ENCODE measurements around the gene IL15RA. TPM values are rescaled to one million over a fixed set of nuclear protein-coding genes. Genes with fewer than 3 reads are reported as not detected.

IL15RA gene
- total and polyA plus RNA-seq, 3 experiments from 2014 or later = 19.8 to 33.5 (median 30.1) TPM

DNA sequence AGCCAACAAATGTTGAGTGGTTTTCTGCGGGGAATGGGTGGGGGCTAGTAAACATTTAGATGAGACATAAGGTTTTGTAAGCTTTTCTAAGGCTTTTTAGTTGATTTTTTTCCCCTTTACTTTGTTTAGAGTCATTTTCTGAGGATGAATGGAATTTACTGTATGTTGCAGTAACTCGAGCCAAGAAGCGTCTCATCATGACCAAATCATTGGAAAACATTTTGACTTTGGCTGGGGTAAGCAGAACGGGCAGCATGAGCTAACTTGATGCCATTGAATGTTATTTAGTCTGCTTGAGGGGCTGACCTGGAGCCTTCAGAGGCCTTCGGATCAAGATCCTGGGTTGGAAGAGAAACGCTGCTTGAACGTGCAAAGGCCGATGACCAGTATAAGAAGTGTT, 50.0 kb downstream of the IL15RA start:
- Histone ChIP-seq H3K27me3 (ENCODE audit: insufficient read depth, low read length, poor library complexity, severe bottlenecking) (no peaks in the 10 kb centered on the region), H3K36me3 (ENCODE audit: insufficient read depth, low read length) (peaks cover 49% of the 10 kb centered on the region), H3K9me3 (ENCODE audit: low read length) (no peaks in the 10 kb centered on the region), H3K27ac (ENCODE audit: low read depth, low read length) (no peak overlapping the region), H3K4me3 (ENCODE audit: low read length) (no peak overlapping the region), H3K4me1 (ENCODE audit: insufficient read depth, low read length) (no peaks in the 10 kb centered on the region)
- ChIA-PET CTCF (no interaction called here), POLR2A (no interaction called here)
- no peaks in the 10 kb centered on the region for H3K4me1 Mint-ChIP-seq
- H3K27me3 Mint-ChIP-seq = no peaks in the 10 kb centered on the region
- H3K36me3 Mint-ChIP-seq = peaks cover 12 to 96% (median 37%) of the 10 kb centered on the region in 3 donors
- no peak overlapping the region for H3K4me3 Mint-ChIP-seq
- no peaks in the 10 kb centered on the region for H3K9me3 Mint-ChIP-seq
- no peak for DNase-seq
- H3K27ac Mint-ChIP-seq = peak overlapping the region in 1 of 8 donors; percentile 40

DNA sequence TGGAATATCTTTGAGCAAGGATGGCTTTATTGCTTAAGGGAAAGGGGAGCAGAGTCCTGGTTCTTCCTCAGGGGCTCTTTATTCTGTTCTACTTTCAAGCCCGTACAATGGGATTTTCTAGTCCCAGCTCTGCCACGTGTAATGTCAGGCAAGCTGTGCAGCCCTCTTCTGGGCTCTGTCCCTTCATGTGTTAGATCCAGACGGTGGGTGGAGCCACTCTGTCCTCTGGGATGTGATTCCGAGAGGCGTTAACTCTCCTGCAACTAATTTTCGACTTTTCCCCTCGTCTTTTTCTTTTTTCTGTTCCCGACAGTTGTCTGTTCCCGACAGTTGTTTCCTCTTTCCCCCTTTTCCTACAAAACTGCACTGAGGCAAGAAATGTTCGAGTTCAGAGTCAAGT, 52.5 kb downstream of the IL15RA start:
- no peaks in the 10 kb centered on the region for H3K9me3 Mint-ChIP-seq
- no peak overlapping the region for H3K4me3 Mint-ChIP-seq
- Histone ChIP-seq H3K27me3 (ENCODE audit: insufficient read depth, low read length, poor library complexity, severe bottlenecking) (no peaks in the 10 kb centered on the region), H3K4me1 (ENCODE audit: insufficient read depth, low read length) (no peaks in the 10 kb centered on the region), H3K4me3 (ENCODE audit: low read length) (no peak overlapping the region), H3K9me3 (ENCODE audit: low read length) (no peaks in the 10 kb centered on the region), H3K36me3 (ENCODE audit: insufficient read depth, low read length) (peaks cover 66% of the 10 kb centered on the region), H3K27ac (ENCODE audit: low read depth, low read length) (no peak overlapping the region)
- DNase-seq = no peak
- CTCF ChIA-PET = no interaction called here
- H3K27ac Mint-ChIP-seq = no peak overlapping the region
- H3K4me1 Mint-ChIP-seq = no peaks in the 10 kb centered on the region
- H3K36me3 Mint-ChIP-seq = peaks cover 15 to 97% (median 40%) of the 10 kb centered on the region in 3 donors
- POLR2A ChIA-PET = no interaction called here
- no peaks in the 10 kb centered on the region for H3K27me3 Mint-ChIP-seq

DNA sequence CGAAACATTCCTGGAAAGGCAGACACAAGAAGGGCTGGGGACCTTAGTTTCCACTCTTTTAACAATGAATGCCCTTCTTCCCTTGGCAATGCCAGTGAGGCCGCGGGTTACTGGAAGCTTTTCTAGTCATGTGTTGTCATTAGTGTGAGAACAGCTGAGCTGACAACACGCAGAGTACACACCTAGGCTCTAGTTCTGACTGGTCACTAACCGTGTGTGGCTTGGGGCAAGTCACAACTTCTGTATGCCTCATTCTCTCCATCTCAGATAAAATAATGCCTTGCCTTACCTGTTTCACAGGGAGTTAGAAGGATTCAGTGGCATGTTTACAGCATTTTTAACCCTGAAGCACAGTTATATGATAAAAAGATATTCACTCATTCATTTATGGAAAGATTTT, 55.6 kb downstream of the IL15RA start:
- H3K27ac Mint-ChIP-seq = peak overlapping the region in 1 of 8 donors; percentile 59
- H3K9me3 Mint-ChIP-seq = no peaks in the 10 kb centered on the region
- POLR2A ChIA-PET = no interaction called here
- peaks cover 8 to 97% (median 32%) of the 10 kb centered on the region in 3 donors for H3K36me3 Mint-ChIP-seq
- no peak for DNase-seq
- H3K36me3 ChIP-seq (ENCODE audit: insufficient read depth, low read length) = peaks cover 80% of the 10 kb centered on the region
- H3K9me3 ChIP-seq (ENCODE audit: low read length) = no peaks in the 10 kb centered on the region
- no peak overlapping the region for H3K4me3 ChIP-seq (ENCODE audit: low read length)
- H3K27me3 Mint-ChIP-seq = no peaks in the 10 kb centered on the region
- H3K4me3 Mint-ChIP-seq = no peak overlapping the region
- CTCF ChIA-PET = no interaction called here
- no peak overlapping the region for H3K27ac ChIP-seq (ENCODE audit: low read depth, low read length)
- H3K4me1 Mint-ChIP-seq = no peaks in the 10 kb centered on the region
- no peaks in the 10 kb centered on the region for H3K27me3 ChIP-seq (ENCODE audit: insufficient read depth, low read length, poor library complexity, severe bottlenecking)
- no peaks in the 10 kb centered on the region for H3K4me1 ChIP-seq (ENCODE audit: insufficient read depth, low read length)

DNA sequence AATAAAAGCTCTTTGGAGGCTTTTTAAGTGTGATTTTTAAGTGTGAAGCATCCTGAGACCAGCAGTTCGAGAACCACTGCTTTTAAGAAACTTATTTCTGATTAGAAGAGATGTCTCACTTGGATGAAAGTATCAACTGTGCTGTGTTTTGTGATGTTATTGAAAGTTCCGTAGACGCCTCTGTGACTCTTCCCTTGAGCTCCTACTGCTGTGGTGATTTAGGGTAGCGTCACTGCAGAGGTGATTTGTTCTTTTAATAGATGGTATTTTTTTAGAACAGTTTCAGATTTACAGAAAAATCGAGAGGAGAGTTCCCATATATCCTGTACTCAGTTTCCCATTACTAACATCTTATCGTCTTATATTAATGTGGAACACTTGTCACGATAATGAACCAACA, 57.8 kb downstream of the IL15RA start:
- CTCF ChIA-PET = no interaction called here
- Mint-ChIP-seq H3K9me3 (no peaks in the 10 kb centered on the region), H3K27ac (no peak overlapping the region), H3K36me3 (peaks cover 3 to 97% (median 38%) of the 10 kb centered on the region in 3 donors), H3K27me3 (no peaks in the 10 kb centered on the region), H3K4me1 (no peaks in the 10 kb centered on the region), H3K4me3 (no peak overlapping the region)
- no peak overlapping the region for H3K4me3 ChIP-seq (ENCODE audit: low read length)
- H3K9me3 ChIP-seq (ENCODE audit: low read length) = no peaks in the 10 kb centered on the region
- H3K4me1 ChIP-seq (ENCODE audit: insufficient read depth, low read length) = no peaks in the 10 kb centered on the region
- DNase-seq = no peak
- H3K27ac ChIP-seq (ENCODE audit: low read depth, low read length) = no peak overlapping the region
- POLR2A ChIA-PET = no interaction called here
- H3K36me3 ChIP-seq (ENCODE audit: insufficient read depth, low read length) = peaks cover 86% of the 10 kb centered on the region
- no peaks in the 10 kb centered on the region for H3K27me3 ChIP-seq (ENCODE audit: insufficient read depth, low read length, poor library complexity, severe bottlenecking)

DNA sequence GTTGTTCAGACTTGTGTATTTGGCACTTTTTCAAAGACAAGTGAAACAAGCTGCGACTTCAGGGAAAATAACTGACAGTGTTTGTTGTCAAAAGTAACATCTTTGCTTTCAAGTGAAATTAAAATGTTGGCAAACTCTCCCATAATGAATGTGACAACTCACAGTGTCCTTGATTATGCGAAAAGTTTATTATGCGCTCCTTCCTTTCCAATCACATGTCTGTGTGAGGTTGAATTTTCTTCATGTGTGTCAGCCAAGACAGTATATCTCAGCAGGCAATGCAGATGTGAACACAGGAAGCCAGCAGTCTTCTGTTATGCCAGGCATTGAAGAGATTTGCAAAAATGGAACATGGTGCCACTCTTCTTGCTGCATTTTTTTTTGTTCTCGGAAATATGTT, 58.6 kb downstream of the IL15RA start:
- H3K4me1 ChIP-seq (ENCODE audit: insufficient read depth, low read length) = no peaks in the 10 kb centered on the region
- Mint-ChIP-seq H3K4me1 (no peaks in the 10 kb centered on the region), H3K4me3 (no peak overlapping the region), H3K27ac (peak overlapping the region in 1 of 8 donors; percentile 11), H3K36me3 (peaks cover 3 to 97% (median 34%) of the 10 kb centered on the region in 3 donors), H3K27me3 (no peaks in the 10 kb centered on the region), H3K9me3 (no peaks in the 10 kb centered on the region)
- peaks cover 86% of the 10 kb centered on the region for H3K36me3 ChIP-seq (ENCODE audit: insufficient read depth, low read length)
- H3K9me3 ChIP-seq (ENCODE audit: low read length) = no peaks in the 10 kb centered on the region
- DNase-seq = no peak
- no peaks in the 10 kb centered on the region for H3K27me3 ChIP-seq (ENCODE audit: insufficient read depth, low read length, poor library complexity, severe bottlenecking)
- ChIA-PET POLR2A (no interaction called here), CTCF (no interaction called here)
- no peak overlapping the region for H3K27ac ChIP-seq (ENCODE audit: low read depth, low read length)
- H3K4me3 ChIP-seq (ENCODE audit: low read length) = no peak overlapping the region

DNA sequence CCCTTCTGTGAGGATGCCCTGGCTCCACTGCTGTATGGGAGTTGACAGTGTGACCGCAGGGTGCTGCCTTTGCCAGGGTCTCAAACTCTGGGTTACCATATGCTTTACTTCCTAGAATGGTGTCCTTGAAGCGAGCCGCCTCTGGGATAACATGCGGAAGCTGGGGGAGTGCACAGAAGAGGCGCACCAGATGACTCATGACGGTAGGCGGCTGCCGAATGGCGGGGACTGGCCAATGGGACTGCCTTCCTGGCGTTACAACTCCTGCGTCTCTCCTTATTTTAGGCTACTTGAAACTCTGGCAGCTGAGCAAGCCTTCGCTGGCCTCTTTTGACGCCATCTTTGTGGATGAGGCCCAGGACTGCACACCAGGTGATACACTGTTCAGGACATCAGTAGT, 60.0 kb downstream of the IL15RA start:
- H3K9me3 Mint-ChIP-seq = no peaks in the 10 kb centered on the region
- Histone ChIP-seq H3K27ac (ENCODE audit: low read depth, low read length) (no peak overlapping the region), H3K36me3 (ENCODE audit: insufficient read depth, low read length) (peaks cover 80% of the 10 kb centered on the region), H3K4me3 (ENCODE audit: low read length) (no peak overlapping the region), H3K4me1 (ENCODE audit: insufficient read depth, low read length) (no peaks in the 10 kb centered on the region), H3K27me3 (ENCODE audit: insufficient read depth, low read length, poor library complexity, severe bottlenecking) (no peaks in the 10 kb centered on the region), H3K9me3 (ENCODE audit: low read length) (no peaks in the 10 kb centered on the region)
- no peaks in the 10 kb centered on the region for H3K27me3 Mint-ChIP-seq
- no peaks in the 10 kb centered on the region for H3K4me1 Mint-ChIP-seq
- peak overlapping the region in 1 of 8 donors; percentile 9 for H3K27ac Mint-ChIP-seq
- H3K36me3 Mint-ChIP-seq = peaks cover 3 to 97% (median 35%) of the 10 kb centered on the region in 3 donors
- no peak overlapping the region for H3K4me3 Mint-ChIP-seq
- no peak for DNase-seq
- CTCF ChIA-PET = no interaction called here
- POLR2A ChIA-PET = no interaction called here

DNA sequence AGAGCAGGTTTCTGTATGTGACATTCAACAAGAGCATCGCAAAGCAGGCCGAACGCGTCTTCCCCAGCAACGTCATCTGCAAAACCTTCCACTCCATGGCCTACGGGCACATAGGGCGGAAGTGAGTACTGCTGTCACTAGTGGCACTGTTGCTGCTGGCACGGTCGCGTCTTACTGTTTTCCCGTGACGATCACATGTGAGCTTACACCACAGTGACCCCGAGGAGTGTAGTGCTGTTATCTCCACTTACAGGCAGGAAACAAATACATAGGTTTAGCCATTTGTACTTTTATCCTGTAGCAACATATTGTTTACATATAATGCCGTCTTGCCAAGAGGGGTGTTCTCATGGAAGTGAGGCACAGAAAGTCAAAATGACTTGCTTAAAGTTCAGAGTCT, 61.9 kb downstream of the IL15RA start:
- H3K4me3 Mint-ChIP-seq = no peak overlapping the region
- no peak for DNase-seq
- POLR2A ChIA-PET = no interaction called here
- Histone ChIP-seq H3K4me1 (ENCODE audit: insufficient read depth, low read length) (no peaks in the 10 kb centered on the region), H3K27ac (ENCODE audit: low read depth, low read length) (no peak overlapping the region), H3K27me3 (ENCODE audit: insufficient read depth, low read length, poor library complexity, severe bottlenecking) (no peaks in the 10 kb centered on the region), H3K9me3 (ENCODE audit: low read length) (no peaks in the 10 kb centered on the region), H3K4me3 (ENCODE audit: low read length) (no peak overlapping the region), H3K36me3 (ENCODE audit: insufficient read depth, low read length) (peaks cover 78% of the 10 kb centered on the region)
- no peaks in the 10 kb centered on the region for H3K9me3 Mint-ChIP-seq
- H3K27me3 Mint-ChIP-seq = no peaks in the 10 kb centered on the region
- CTCF ChIA-PET = no interaction called here
- peaks cover 0 to 2% (median 0%) of the 10 kb centered on the region in 3 donors for H3K4me1 Mint-ChIP-seq
- H3K27ac Mint-ChIP-seq = no peak overlapping the region
- peaks cover 0 to 93% (median 33%) of the 10 kb centered on the region in 3 donors for H3K36me3 Mint-ChIP-seq

DNA sequence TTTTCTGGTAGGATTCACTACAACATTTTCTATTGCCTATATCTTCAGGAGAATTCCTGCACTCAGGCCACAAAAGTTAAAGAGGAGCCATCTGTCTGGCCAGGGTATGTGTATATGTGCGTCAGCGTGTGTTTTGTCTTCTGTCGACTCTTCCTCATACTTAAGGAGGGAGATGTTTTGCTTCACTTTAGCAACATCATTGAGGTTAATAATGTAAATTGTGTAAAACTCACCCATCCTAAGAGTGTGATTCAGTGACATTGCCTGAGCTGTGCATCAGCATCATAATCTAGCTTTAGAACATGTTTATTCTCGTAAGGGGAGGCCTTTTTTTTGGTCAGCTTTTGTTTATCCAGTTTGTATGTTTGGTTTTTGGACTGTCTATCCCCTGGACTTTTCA, 63.6 kb downstream of the IL15RA start:
- no peak for DNase-seq
- CTCF ChIA-PET = no interaction called here

DNA sequence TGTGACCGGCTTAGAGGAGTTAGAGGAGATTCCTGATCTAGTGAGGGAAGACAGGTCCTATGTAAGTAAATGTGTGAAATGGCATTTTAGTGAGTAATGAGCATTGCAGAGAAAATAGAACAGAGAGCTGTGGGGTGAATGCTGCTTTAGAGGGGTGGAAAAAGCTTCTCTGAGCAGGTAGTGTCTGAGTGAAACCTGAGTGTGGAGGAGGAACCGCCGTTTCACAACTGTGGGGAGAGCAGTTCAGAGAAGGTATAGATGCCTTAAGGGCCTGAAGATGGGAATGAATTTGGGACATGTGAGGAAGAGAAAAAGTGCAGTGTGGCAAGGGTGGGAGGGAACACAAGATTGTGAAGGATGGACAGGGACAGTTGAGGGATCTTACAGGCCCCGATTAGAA, 65.7 kb downstream of the IL15RA start:
- H3K36me3 ChIP-seq (ENCODE audit: insufficient read depth, low read length) = peaks cover 65% of the 10 kb centered on the region
- Mint-ChIP-seq H3K27me3 (no peaks in the 10 kb centered on the region), H3K4me1 (peaks cover 10 to 15% (median 10%) of the 10 kb centered on the region in 3 donors), H3K36me3 (peaks cover 7 to 89% (median 38%) of the 10 kb centered on the region in 3 donors), H3K27ac (peak overlapping the region in 2 of 8 donors; percentile 7 to 70), H3K9me3 (no peaks in the 10 kb centered on the region), H3K4me3 (no peak overlapping the region)
- no peak overlapping the region for H3K4me3 ChIP-seq (ENCODE audit: low read length)
- H3K27me3 ChIP-seq (ENCODE audit: insufficient read depth, low read length, poor library complexity, severe bottlenecking) = no peaks in the 10 kb centered on the region
- ChIA-PET POLR2A (no interaction called here), CTCF (no interaction called here)
- H3K27ac ChIP-seq (ENCODE audit: low read depth, low read length) = no peak overlapping the region
- DNase-seq = no peak
- H3K9me3 ChIP-seq (ENCODE audit: low read length) = no peaks in the 10 kb centered on the region
- no peaks in the 10 kb centered on the region for H3K4me1 ChIP-seq (ENCODE audit: insufficient read depth, low read length)

More for the DNA sequence above, 63.6 kb downstream of the IL15RA start:
- Mint-ChIP-seq H3K4me3 (no peak overlapping the region), H3K27ac (no peak overlapping the region), H3K9me3 (no peaks in the 10 kb centered on the region), H3K36me3 (peaks cover 4 to 94% (median 34%) of the 10 kb centered on the region in 3 donors), H3K27me3 (no peaks in the 10 kb centered on the region), H3K4me1 (peaks cover 0 to 2% (median 0%) of the 10 kb centered on the region in 3 donors)
- Histone ChIP-seq H3K36me3 (ENCODE audit: insufficient read depth, low read length) (peaks cover 85% of the 10 kb centered on the region), H3K27ac (ENCODE audit: low read depth, low read length) (no peak overlapping the region), H3K9me3 (ENCODE audit: low read length) (no peaks in the 10 kb centered on the region), H3K4me3 (ENCODE audit: low read length) (no peak overlapping the region), H3K4me1 (ENCODE audit: insufficient read depth, low read length) (no peaks in the 10 kb centered on the region), H3K27me3 (ENCODE audit: insufficient read depth, low read length, poor library complexity, severe bottlenecking) (no peaks in the 10 kb centered on the region)
- POLR2A ChIA-PET = no interaction called here

Measured in CD8-positive, alpha-beta memory T cell (primary cell).